Measurements from ENCODE around the gene CYB5B.

The CYB5B gene

DNA sequence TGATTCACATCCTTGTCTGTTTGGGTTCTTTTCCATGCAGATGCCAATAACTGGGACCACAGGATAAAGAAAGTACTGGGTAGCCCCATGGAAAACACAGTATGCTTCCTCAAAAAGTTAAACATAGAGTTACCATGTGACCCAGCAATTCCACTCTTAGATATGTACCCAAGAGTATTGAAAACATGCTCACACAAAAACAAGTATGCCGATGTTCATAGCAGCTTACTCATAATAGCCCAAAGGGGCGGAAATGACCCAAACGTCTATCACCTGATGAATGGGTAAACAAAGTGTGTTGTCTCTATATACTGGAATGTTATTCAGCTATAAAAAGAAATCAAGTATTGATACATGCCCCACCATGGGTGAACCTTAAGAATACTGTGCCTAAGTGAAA is 55.4 kb downstream of the CYB5B start:
- DNase-seq: no peak
- Histone ChIP-seq H3K4me1 (ENCODE audit: low read length) (no peaks in the 10 kb centered on the region), H3K4me3 (ENCODE audit: low read length) (no peak overlapping the region), H3K27ac (ENCODE audit: low read length) (no peak overlapping the region), H3K9me2 (replicated peaks; ENCODE audit: insufficient read depth, low read length) (no peaks in the 10 kb centered on the region), H3K79me2 (ENCODE audit: low read length) (no peaks in the 10 kb centered on the region), H3F3A (ENCODE audit: insufficient read depth, low read length) (no peaks in the 10 kb centered on the region), H3K27me3 (replicated peaks; ENCODE audit: insufficient read depth, low read length) (no peaks in the 10 kb centered on the region), H3K4me2 (ENCODE audit: low read depth, low read length) (no peak overlapping the region), H3K9me3 (replicated peaks; ENCODE audit: insufficient read depth, low read length) (no peaks in the 10 kb centered on the region), H2AFZ (ENCODE audit: low read length) (no peak overlapping the region), H3K9ac (ENCODE audit: low read length) (no peak overlapping the region), H3K36me3 (replicated peaks; ENCODE audit: insufficient read depth, low read length) (no peaks in the 10 kb centered on the region), H4K20me1 (ENCODE audit: insufficient read depth, low read length) (no peaks in the 10 kb centered on the region)
- no peak for TF ChIP-seq EZH2phosphoT487 (IDR thresholded peaks at IDR 0.05; ENCODE audit: low read length)
- no peak for TF ChIP-seq EZH2 (optimal IDR thresholded peaks at IDR 0.05; ENCODE audit: low read depth, low read length)

DNA sequence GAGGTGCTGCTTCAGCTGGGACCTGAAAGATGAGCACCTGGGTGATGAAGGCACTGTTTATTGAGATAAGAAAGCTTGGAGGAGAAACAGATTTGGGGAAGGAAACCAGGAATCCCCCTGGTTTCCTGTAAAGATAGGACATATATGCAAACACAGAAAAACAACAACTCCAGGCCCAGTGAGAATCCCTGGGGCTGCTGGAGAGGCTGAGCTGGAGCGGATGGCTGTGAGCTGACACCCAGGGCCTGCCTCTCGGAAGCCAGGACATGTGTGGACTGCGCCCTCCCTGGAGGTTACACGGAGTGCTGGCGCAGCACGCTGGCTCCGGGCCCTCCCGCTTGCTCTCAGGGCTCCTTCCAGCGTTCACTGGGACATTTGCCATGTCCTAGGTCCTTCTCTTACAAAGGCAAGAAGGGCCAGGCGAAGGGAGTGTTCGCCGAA is 57.5 kb downstream of the CYB5B start:
- no peak overlapping the region for H3K9ac ChIP-seq (ENCODE audit: low read length)

DNA sequence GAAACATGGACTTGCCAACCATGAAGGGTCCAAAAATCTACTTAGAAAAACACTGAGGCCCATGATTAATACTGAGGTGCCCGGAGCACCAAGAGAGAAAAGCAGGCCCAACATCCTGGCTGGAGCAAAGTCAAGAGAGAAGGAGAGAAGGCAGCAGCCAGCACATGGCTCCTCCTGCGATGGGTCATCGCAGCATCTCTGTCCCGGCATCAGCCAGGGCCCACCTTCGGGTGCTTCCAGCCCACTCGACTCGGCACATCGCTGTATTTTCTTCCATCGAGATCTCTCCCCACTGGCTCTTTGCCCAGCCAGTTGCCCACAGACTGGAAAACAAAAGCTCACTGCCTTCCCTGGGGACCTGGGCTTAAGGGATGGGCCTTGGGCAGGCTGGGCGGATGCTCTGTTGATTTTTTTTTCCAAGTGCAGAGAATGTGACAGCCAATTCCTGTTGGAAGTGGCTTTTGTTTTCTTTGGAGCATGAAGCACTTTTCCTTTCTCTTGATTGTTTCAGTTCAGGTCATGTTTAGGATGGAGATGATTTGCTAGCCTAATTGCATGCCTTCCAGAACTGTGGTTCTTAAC is 58.1 kb downstream of the CYB5B start:
- no peak for DNase-seq
- Histone ChIP-seq H3K4me1 (ENCODE audit: low read length) (no peaks in the 10 kb centered on the region), H3F3A (ENCODE audit: insufficient read depth, low read length) (no peaks in the 10 kb centered on the region), H3K9me2 (replicated peaks; ENCODE audit: insufficient read depth, low read length) (no peaks in the 10 kb centered on the region), H3K4me3 (ENCODE audit: low read length) (no peak overlapping the region), H4K20me1 (ENCODE audit: insufficient read depth, low read length) (no peaks in the 10 kb centered on the region), H3K4me2 (ENCODE audit: low read depth, low read length) (no peak overlapping the region), H3K9ac (ENCODE audit: low read length) (no peak overlapping the region), H3K79me2 (ENCODE audit: low read length) (no peaks in the 10 kb centered on the region), H3K27me3 (replicated peaks; ENCODE audit: insufficient read depth, low read length) (no peaks in the 10 kb centered on the region), H3K36me3 (replicated peaks; ENCODE audit: insufficient read depth, low read length) (no peaks in the 10 kb centered on the region), H3K27ac (ENCODE audit: low read length) (no peak overlapping the region), H3K9me3 (replicated peaks; ENCODE audit: insufficient read depth, low read length) (no peaks in the 10 kb centered on the region), H2AFZ (ENCODE audit: low read length) (no peak overlapping the region)
- no peak for TF ChIP-seq EZH2 (optimal IDR thresholded peaks at IDR 0.05; ENCODE audit: low read depth, low read length)
- TF ChIP-seq, protein P1, sequence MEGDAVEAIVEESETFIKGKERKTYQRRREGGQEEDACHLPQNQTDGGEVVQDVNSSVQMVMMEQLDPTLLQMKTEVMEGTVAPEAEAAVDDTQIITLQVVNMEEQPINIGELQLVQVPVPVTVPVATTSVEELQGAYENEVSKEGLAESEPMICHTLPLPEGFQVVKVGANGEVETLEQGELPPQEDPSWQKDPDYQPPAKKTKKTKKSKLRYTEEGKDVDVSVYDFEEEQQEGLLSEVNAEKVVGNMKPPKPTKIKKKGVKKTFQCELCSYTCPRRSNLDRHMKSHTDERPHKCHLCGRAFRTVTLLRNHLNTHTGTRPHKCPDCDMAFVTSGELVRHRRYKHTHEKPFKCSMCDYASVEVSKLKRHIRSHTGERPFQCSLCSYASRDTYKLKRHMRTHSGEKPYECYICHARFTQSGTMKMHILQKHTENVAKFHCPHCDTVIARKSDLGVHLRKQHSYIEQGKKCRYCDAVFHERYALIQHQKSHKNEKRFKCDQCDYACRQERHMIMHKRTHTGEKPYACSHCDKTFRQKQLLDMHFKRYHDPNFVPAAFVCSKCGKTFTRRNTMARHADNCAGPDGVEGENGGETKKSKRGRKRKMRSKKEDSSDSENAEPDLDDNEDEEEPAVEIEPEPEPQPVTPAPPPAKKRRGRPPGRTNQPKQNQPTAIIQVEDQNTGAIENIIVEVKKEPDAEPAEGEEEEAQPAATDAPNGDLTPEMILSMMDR (IDR thresholded peaks at IDR 0.05; ENCODE audit: low read length): no peak
- no peak for TF ChIP-seq EZH2phosphoT487 (IDR thresholded peaks at IDR 0.05; ENCODE audit: low read length)

More for the DNA sequence above, 57.5 kb downstream of the CYB5B start:
- H2AFZ ChIP-seq (ENCODE audit: low read length): no peak overlapping the region
- H3K4me1 ChIP-seq (ENCODE audit: low read length): no peaks in the 10 kb centered on the region
- H3K27me3 ChIP-seq (replicated peaks; ENCODE audit: insufficient read depth, low read length): no peaks in the 10 kb centered on the region
- TF ChIP-seq EZH2 (optimal IDR thresholded peaks at IDR 0.05; ENCODE audit: low read depth, low read length) (no peak), EZH2phosphoT487 (IDR thresholded peaks at IDR 0.05; ENCODE audit: low read length) (no peak)
- TF ChIP-seq, protein P1 (IDR thresholded peaks at IDR 0.05; ENCODE audit: low read length): no peak
- H3K9me3 ChIP-seq (replicated peaks; ENCODE audit: insufficient read depth, low read length): no peaks in the 10 kb centered on the region
- H3F3A ChIP-seq (ENCODE audit: insufficient read depth, low read length): no peaks in the 10 kb centered on the region
- no peaks in the 10 kb centered on the region for H4K20me1 ChIP-seq (ENCODE audit: insufficient read depth, low read length)
- H3K36me3 ChIP-seq (replicated peaks; ENCODE audit: insufficient read depth, low read length): no peaks in the 10 kb centered on the region
- H3K4me3 ChIP-seq (ENCODE audit: low read length): no peak overlapping the region
- H3K27ac ChIP-seq (ENCODE audit: low read length): no peak overlapping the region
- no peaks in the 10 kb centered on the region for H3K9me2 ChIP-seq (replicated peaks; ENCODE audit: insufficient read depth, low read length)
- no peak for DNase-seq
- no peaks in the 10 kb centered on the region for H3K79me2 ChIP-seq (ENCODE audit: low read length)
- no peak overlapping the region for H3K4me2 ChIP-seq (ENCODE audit: low read depth, low read length)

DNA sequence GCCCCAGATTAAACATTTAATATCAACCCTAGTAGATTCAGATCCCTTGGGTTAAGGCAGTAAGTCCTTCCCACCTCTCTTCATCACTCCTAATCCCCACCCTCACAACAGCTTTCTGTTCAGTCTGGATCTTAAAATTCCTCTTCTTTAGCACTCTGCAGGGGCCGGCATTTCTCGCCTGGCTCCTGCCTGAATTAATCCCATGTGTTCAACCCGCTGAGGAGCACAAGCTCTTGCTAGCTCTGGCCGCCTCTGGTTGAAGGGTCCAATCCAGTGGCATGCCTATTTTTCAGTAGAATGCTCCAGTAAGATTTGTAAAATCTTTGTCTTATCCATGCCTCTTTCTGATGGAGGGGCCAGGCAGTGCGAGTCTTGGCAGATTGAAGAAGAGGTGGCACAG is 59.2 kb downstream of the CYB5B start:
- Histone ChIP-seq H3K9me2 (replicated peaks; ENCODE audit: insufficient read depth, low read length) (no peaks in the 10 kb centered on the region), H3K4me3 (ENCODE audit: low read length) (no peak overlapping the region), H3K9ac (ENCODE audit: low read length) (no peak overlapping the region), H3K27me3 (replicated peaks; ENCODE audit: insufficient read depth, low read length) (no peaks in the 10 kb centered on the region), H3K27ac (ENCODE audit: low read length) (no peak overlapping the region), H3K79me2 (ENCODE audit: low read length) (no peaks in the 10 kb centered on the region), H3K4me2 (ENCODE audit: low read depth, low read length) (no peak overlapping the region), H3K36me3 (replicated peaks; ENCODE audit: insufficient read depth, low read length) (no peaks in the 10 kb centered on the region), H3K4me1 (ENCODE audit: low read length) (no peaks in the 10 kb centered on the region), H4K20me1 (ENCODE audit: insufficient read depth, low read length) (no peaks in the 10 kb centered on the region), H2AFZ (ENCODE audit: low read length) (no peak overlapping the region), H3K9me3 (replicated peaks; ENCODE audit: insufficient read depth, low read length) (no peaks in the 10 kb centered on the region), H3F3A (ENCODE audit: insufficient read depth, low read length) (no peaks in the 10 kb centered on the region)
- no peak for DNase-seq
- TF ChIP-seq, protein P1 (IDR thresholded peaks at IDR 0.05; ENCODE audit: low read length): no peak
- TF ChIP-seq EZH2 (optimal IDR thresholded peaks at IDR 0.05; ENCODE audit: low read depth, low read length) (no peak), EZH2phosphoT487 (IDR thresholded peaks at IDR 0.05; ENCODE audit: low read length) (no peak)
